CD4-positive, alpha-beta memory T cell (primary cell): Measurements from ENCODE around the gene QSOX2. TPM values are rescaled to one million over a fixed set of nuclear protein-coding genes. Genes with fewer than 3 reads are reported as not detected.

Source experiments
- CTCF ChIA-PET: fragments of 350-600 bp; sonication (Branson Sonifier 250); formaldehyde crosslinking; loops from one replicate; lab custom pipeline; 2021; ENCODE audit warnings: inconsistent platforms; ENCODE audit not compliant: partially characterized antibody; lab: Charles Lee
- POLR2A ChIA-PET: fragments of 350-600 bp; sonication (Branson Sonifier 250); formaldehyde crosslinking; loops from one replicate; lab custom pipeline; 2021; ENCODE audit not compliant: partially characterized antibody; lab: Charles Lee
- DNase-seq, 5 donors: peaks; one replicate each; pipeline versions ENCODE4 v3.0.0 to v3.0.0-alpha.2; 2020 to 2022; ENCODE audit warnings: mixed read lengths in 1 of 5
- H3K27ac ChIP-seq: one replicate; pipeline ENCODE4 v1.7.0; 2013; ENCODE audit warnings: low read depth, low read length
- H3K27me3 ChIP-seq: 2 replicates; pipeline ENCODE4 v1.7.0; 2013; ENCODE audit warnings: mild to moderate bottlenecking, low read length, moderate library complexity; ENCODE audit not compliant: insufficient read depth
- H3K36me3 ChIP-seq: 2 replicates; pipeline ENCODE4 v1.7.0; 2013; ENCODE audit warnings: mild to moderate bottlenecking, low read length, moderate library complexity; ENCODE audit not compliant: insufficient read depth
- H3K4me1 ChIP-seq: 2 replicates; pipeline ENCODE4 v1.7.0; 2013; ENCODE audit warnings: mild to moderate bottlenecking, low read length, moderate library complexity; ENCODE audit not compliant: insufficient read depth
- H3K4me3 ChIP-seq, 2 donors: one replicate each; pipeline ENCODE4 v1.7.0; 2013; ENCODE audit warnings: low read length in 2 of 2, mild to moderate bottlenecking in 1 of 2
- H3K9me3 ChIP-seq, 2 donors: one replicate each; pipeline ENCODE4 v1.7.0; 2013; ENCODE audit warnings: low read length in 2 of 2, control low read depth in 1 of 2; ENCODE audit not compliant: control insufficient read depth in 1 of 2
- H3K27ac Mint-ChIP-seq, 7 donors: one replicate each; pipeline ENCODE4 v1.8.0; 2020 to 2021; ENCODE audit warnings: mixed read lengths in 7 of 7, mild to moderate bottlenecking in 6 of 7, inconsistent platforms in 3 of 7, moderate library complexity in 3 of 7
- H3K27me3 Mint-ChIP-seq, 2 donors: one replicate each; pipeline ENCODE4 v1.8.0; 2020 to 2021; ENCODE audit warnings: mixed read lengths in 2 of 2
- H3K36me3 Mint-ChIP-seq, 2 donors: one replicate each; pipeline ENCODE4 v1.8.0; 2020 to 2021; ENCODE audit warnings: mixed read lengths in 2 of 2, inconsistent platforms in 1 of 2, mild to moderate bottlenecking in 1 of 2
- H3K4me1 Mint-ChIP-seq, 4 donors: one replicate each; pipeline ENCODE4 v1.8.0; 2020 to 2021; ENCODE audit warnings: mixed read lengths in 4 of 4, mild to moderate bottlenecking in 1 of 4
- H3K4me3 Mint-ChIP-seq, 8 donors: one replicate each; pipeline ENCODE4 v1.8.0; 2020 to 2021; ENCODE audit warnings: mixed read lengths in 8 of 8, mild to moderate bottlenecking in 7 of 8, moderate library complexity in 6 of 8, inconsistent platforms in 3 of 8
- H3K9me3 Mint-ChIP-seq, 8 donors: one replicate each; pipeline ENCODE4 v1.8.0; 2020 to 2021; ENCODE audit warnings: mixed read lengths in 8 of 8, mild to moderate bottlenecking in 5 of 8, inconsistent platforms in 3 of 8, moderate library complexity in 1 of 8
- intact Hi-C: fragments of 100-400 bp; cut with micrococcal nuclease; formaldehyde crosslinking; loops from one replicate; pipeline ENCODE4 v1.15.1; 2023
- polyA plus RNA-seq, 2 donors: library from polyadenylated mRNA; unstranded; fragments of 300-500 nt; fragmentation: Illumina TruSeq; gene quantifications; one replicate each; pipeline ENCODE4 v1.2.3, GENCODE V29; 2021
- total RNA-seq, 2 experiments: library from RNA; stranded (reverse); gene quantifications; one replicate each; pipeline ENCODE4 v1.2.3, GENCODE V29; 2021

QSOX2 gene
- total and polyA plus RNA-seq, 4 experiments from 2014 or later: 0.35 to 15.0 (median 7.9) TPM

GRCh38 chr9:136205707-136205992 is 40.0 kb downstream of the QSOX2 start:
- Mint-ChIP-seq H3K27me3 (peaks cover 11 to 12% of the 10 kb centered on the region in 2 donors), H3K36me3 (peaks cover 18 to 20% of the 10 kb centered on the region in 2 donors), H3K4me1 (peaks cover 0 to 3% (median 0%) of the 10 kb centered on the region in 4 donors), H3K27ac (no peak overlapping the region), H3K4me3 (no peak overlapping the region), H3K9me3 (no peaks in the 10 kb centered on the region)
- H3K36me3 ChIP-seq: peaks cover 4% of the 10 kb centered on the region
- H3K4me1 ChIP-seq: no peaks in the 10 kb centered on the region
- peaks cover 4% of the 10 kb centered on the region for H3K27me3 ChIP-seq
- no peaks in the 10 kb centered on the region for H3K9me3 ChIP-seq
- intact Hi-C loops: no loop called here
- H3K4me3 ChIP-seq: no peak overlapping the region
- no peak overlapping the region for H3K27ac ChIP-seq
- DNase-seq: no peak
- CTCF ChIA-PET: no interaction called here
- POLR2A ChIA-PET: interaction anchor here (1.2 kb wide), 1 partner anchor 19 kb away, joined by 3 read pairs; no protein-coding TSS in a partner anchor

GRCh38 chr9:136204838-136205706 is 40.5 kb downstream of the QSOX2 start, which contains the start of gene LHX3:
Gene LHX3 (minus strand): TSS chr9:136205128. CDS start chr9:136205012, 116 bp downstream.
- Mint-ChIP-seq H3K9me3 (no peaks in the 10 kb centered on the region), H3K4me1 (peaks cover 0 to 3% (median 0%) of the 10 kb centered on the region in 4 donors), H3K36me3 (peaks cover 18 to 20% of the 10 kb centered on the region in 2 donors), H3K4me3 (peak within 1 kb of the TSS in 1 of 8 donors; percentile 51), H3K27ac (peak within 1 kb of the TSS in 1 of 7 donors; percentile 11), H3K27me3 (peaks cover 14 to 17% of the 10 kb centered on the region in 2 donors)
- intact Hi-C loops: no loop called here
- H3K9me3 ChIP-seq: no peaks in the 10 kb centered on the region
- DNase-seq: peak in 3 of 5 donors; percentile 16 to 26 (median 19)
- CTCF ChIA-PET: no interaction called here
- POLR2A ChIA-PET: interaction anchor here (1.2 kb wide), 1 partner anchor 20 kb away, joined by 3 read pairs; no protein-coding TSS in a partner anchor
- H3K27ac ChIP-seq: no peak within 1 kb of the TSS
- H3K4me3 ChIP-seq: no peak within 1 kb of the TSS
- H3K36me3 ChIP-seq: peaks cover 2% of the 10 kb centered on the region
- no peaks in the 10 kb centered on the region for H3K4me1 ChIP-seq
- peaks cover 4% of the 10 kb centered on the region for H3K27me3 ChIP-seq

GRCh38 chr9:136204145-136204805 is 41.3 kb downstream of the QSOX2 start:
- Mint-ChIP-seq H3K36me3 (peaks cover 13 to 18% of the 10 kb centered on the region in 2 donors), H3K27ac (peak overlapping the region in 1 of 7 donors; percentile 11), H3K27me3 (peaks cover 14 to 19% of the 10 kb centered on the region in 2 donors), H3K4me1 (peaks cover 0 to 3% (median 0%) of the 10 kb centered on the region in 4 donors), H3K4me3 (no peak overlapping the region), H3K9me3 (no peaks in the 10 kb centered on the region)
- intact Hi-C loops: no loop called here
- no peak for DNase-seq
- Histone ChIP-seq H3K9me3 (no peaks in the 10 kb centered on the region), H3K36me3 (no peaks in the 10 kb centered on the region), H3K27ac (no peak overlapping the region), H3K4me3 (no peak overlapping the region), H3K4me1 (no peaks in the 10 kb centered on the region), H3K27me3 (peaks cover 4% of the 10 kb centered on the region)
- ChIA-PET POLR2A (no interaction called here), CTCF (no interaction called here)

GRCh38 chr9:136203408-136204144 is 42.0 kb downstream of the QSOX2 start:
- H3K4me1 Mint-ChIP-seq: peaks cover 0 to 3% (median 0%) of the 10 kb centered on the region in 4 donors

GRCh38 chr9:136202454-136203407 is 42.9 kb downstream of the QSOX2 start:
- H3K27me3 ChIP-seq: peaks cover 7% of the 10 kb centered on the region
- no peak overlapping the region for H3K4me3 Mint-ChIP-seq
- intact Hi-C loops: no loop called here
- H3K9me3 Mint-ChIP-seq: no peaks in the 10 kb centered on the region
- peaks cover 0 to 3% (median 0%) of the 10 kb centered on the region in 4 donors for H3K4me1 Mint-ChIP-seq
- H3K4me1 ChIP-seq: no peaks in the 10 kb centered on the region
- no peak overlapping the region for H3K27ac ChIP-seq
- peaks cover 21% of the 10 kb centered on the region in 2 donors for H3K27me3 Mint-ChIP-seq
- ChIA-PET POLR2A (no interaction called here), CTCF (no interaction called here)
- no peak overlapping the region for H3K27ac Mint-ChIP-seq
- no peak overlapping the region for H3K4me3 ChIP-seq
- no peaks in the 10 kb centered on the region for H3K36me3 ChIP-seq
- H3K36me3 Mint-ChIP-seq: peaks cover 5 to 14% of the 10 kb centered on the region in 2 donors
- DNase-seq: no peak
- no peaks in the 10 kb centered on the region for H3K9me3 ChIP-seq

More at GRCh38 chr9:136203408-136204144, 42.0 kb downstream of the QSOX2 start:
- H3K36me3 Mint-ChIP-seq: peaks cover 8 to 18% of the 10 kb centered on the region in 2 donors
- intact Hi-C loops: no loop called here
- Histone ChIP-seq H3K4me3 (no peak overlapping the region), H3K27ac (no peak overlapping the region), H3K9me3 (no peaks in the 10 kb centered on the region), H3K4me1 (no peaks in the 10 kb centered on the region), H3K27me3 (peaks cover 4% of the 10 kb centered on the region), H3K36me3 (no peaks in the 10 kb centered on the region)
- no peak overlapping the region for H3K4me3 Mint-ChIP-seq
- H3K27me3 Mint-ChIP-seq: peaks cover 14 to 19% of the 10 kb centered on the region in 2 donors
- DNase-seq: no peak
- POLR2A ChIA-PET: no interaction called here
- peak overlapping the region in 1 of 7 donors; percentile 11 for H3K27ac Mint-ChIP-seq
- no peaks in the 10 kb centered on the region for H3K9me3 Mint-ChIP-seq
- CTCF ChIA-PET: no interaction called here

GRCh38 chr9:136201609-136202453 is 43.8 kb downstream of the QSOX2 start:
- intact Hi-C loops: no loop called here
- POLR2A ChIA-PET: no interaction called here
- Mint-ChIP-seq H3K27me3 (peaks cover 22 to 25% of the 10 kb centered on the region in 2 donors), H3K36me3 (peaks cover 0 to 8% of the 10 kb centered on the region in 2 donors), H3K9me3 (no peaks in the 10 kb centered on the region), H3K4me1 (peaks cover under 1 to 2% (median 2%) of the 10 kb centered on the region in 4 donors), H3K27ac (no peak overlapping the region), H3K4me3 (no peak overlapping the region)
- Histone ChIP-seq H3K36me3 (no peaks in the 10 kb centered on the region), H3K4me3 (no peak overlapping the region), H3K27me3 (peaks cover 7% of the 10 kb centered on the region), H3K9me3 (no peaks in the 10 kb centered on the region), H3K27ac (no peak overlapping the region), H3K4me1 (no peaks in the 10 kb centered on the region)
- DNase-seq: no peak
- CTCF ChIA-PET: no interaction called here
